Upper lobe of right lung (tissue), 1 donor: ENCODE measurements around the gene INPP5A. TPM values are rescaled to one million over a fixed set of nuclear protein-coding genes. Genes with fewer than 3 reads are reported as not detected.

ENCODE experiments used
- ATAC-seq: fragments of 200-7000 bp; cut with Tn5 transposase; one replicate; pipeline ENCODE4 v1.9.1; 2020; ENCODE audit warnings: mild to moderate bottlenecking, moderate library complexity
- DNase-seq: peaks from one replicate; pipeline ENCODE4 v3.0.0-alpha.2; 2020
- H3K27ac ChIP-seq: fragments of 200-600 bp; one replicate; pipeline ENCODE4 v1.8.0; 2022
- H3K27me3 ChIP-seq: fragments of 200-600 bp; one replicate; pipeline ENCODE4 v1.8.0; 2022; ENCODE audit warnings: mild to moderate bottlenecking
- H3K36me3 ChIP-seq: fragments of 200-600 bp; one replicate; pipeline ENCODE4 v1.8.0; 2022
- H3K4me1 ChIP-seq: fragments of 200-600 bp; one replicate; pipeline ENCODE4 v1.8.0; 2022
- H3K4me3 ChIP-seq: fragments of 200-600 bp; one replicate; pipeline ENCODE4 v1.8.0; 2022; ENCODE audit warnings: mild to moderate bottlenecking
- H3K9me3 ChIP-seq: fragments of 200-600 bp; one replicate; pipeline ENCODE4 v1.8.0; 2022
- intact Hi-C: fragments of 100-400 bp; cut with DNase I; formaldehyde crosslinking; loops from one replicate; pipeline ENCODE4 v1.11.0; 2022
- total RNA-seq: library from RNA; stranded (reverse); fragmentation: NEBNext Ultra II Directional; extraction: Animal tissue kit (Norgen Biotek cat#: 25700); gene quantifications from one replicate; pipeline ENCODE4 v1.2.1, GENCODE V29; 2021
- TF ChIP-seq, protein P1 (sequence below): fragments of 200-600 bp; IDR thresholded peaks from one replicate; pipeline ENCODE4 v1.8.0; 2022; ENCODE audit warnings: antibody characterized with exemption
- donor health status: DM: no; HTN: yes; CAD: no; lungs with severe emphysema.

Gene INPP5A
- total RNA-seq, 1 donor from 2014 or later, result 38.3 TPM

DNA sequence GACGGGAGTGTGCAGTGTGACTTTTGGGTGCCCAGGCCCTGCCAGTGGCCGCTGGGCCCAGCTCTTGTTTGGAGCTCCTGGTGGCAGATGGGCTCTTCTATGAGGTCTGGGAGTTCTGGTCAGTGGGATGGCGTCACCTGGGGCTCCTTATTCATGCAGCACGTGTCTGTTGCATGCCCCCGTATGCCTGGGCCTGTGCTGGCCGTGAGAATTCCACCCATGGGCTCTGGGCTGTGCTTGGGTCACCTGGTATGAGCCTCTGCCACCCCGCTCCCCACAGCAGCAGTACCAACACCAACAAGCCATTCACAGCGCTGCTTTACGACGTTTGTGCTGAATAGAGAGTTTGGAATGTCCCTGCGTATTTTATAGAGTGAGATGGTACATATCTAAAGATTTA lies 27.1 kb downstream of the INPP5A start:
- H3K27me3 ChIP-seq, result no peaks in the 10 kb centered on the region
- no peaks in the 10 kb centered on the region for H3K36me3 ChIP-seq
- H3K27ac ChIP-seq, result no peak overlapping the region
- no peak overlapping the region for H3K4me3 ChIP-seq
- peaks cover 8% of the 10 kb centered on the region for H3K4me1 ChIP-seq
- TF ChIP-seq, protein P1, sequence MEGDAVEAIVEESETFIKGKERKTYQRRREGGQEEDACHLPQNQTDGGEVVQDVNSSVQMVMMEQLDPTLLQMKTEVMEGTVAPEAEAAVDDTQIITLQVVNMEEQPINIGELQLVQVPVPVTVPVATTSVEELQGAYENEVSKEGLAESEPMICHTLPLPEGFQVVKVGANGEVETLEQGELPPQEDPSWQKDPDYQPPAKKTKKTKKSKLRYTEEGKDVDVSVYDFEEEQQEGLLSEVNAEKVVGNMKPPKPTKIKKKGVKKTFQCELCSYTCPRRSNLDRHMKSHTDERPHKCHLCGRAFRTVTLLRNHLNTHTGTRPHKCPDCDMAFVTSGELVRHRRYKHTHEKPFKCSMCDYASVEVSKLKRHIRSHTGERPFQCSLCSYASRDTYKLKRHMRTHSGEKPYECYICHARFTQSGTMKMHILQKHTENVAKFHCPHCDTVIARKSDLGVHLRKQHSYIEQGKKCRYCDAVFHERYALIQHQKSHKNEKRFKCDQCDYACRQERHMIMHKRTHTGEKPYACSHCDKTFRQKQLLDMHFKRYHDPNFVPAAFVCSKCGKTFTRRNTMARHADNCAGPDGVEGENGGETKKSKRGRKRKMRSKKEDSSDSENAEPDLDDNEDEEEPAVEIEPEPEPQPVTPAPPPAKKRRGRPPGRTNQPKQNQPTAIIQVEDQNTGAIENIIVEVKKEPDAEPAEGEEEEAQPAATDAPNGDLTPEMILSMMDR, result no peak
- no peak for DNase-seq
- ATAC-seq, result no peak
- H3K9me3 ChIP-seq, result no peaks in the 10 kb centered on the region
- intact Hi-C loops, result no loop called here

DNA sequence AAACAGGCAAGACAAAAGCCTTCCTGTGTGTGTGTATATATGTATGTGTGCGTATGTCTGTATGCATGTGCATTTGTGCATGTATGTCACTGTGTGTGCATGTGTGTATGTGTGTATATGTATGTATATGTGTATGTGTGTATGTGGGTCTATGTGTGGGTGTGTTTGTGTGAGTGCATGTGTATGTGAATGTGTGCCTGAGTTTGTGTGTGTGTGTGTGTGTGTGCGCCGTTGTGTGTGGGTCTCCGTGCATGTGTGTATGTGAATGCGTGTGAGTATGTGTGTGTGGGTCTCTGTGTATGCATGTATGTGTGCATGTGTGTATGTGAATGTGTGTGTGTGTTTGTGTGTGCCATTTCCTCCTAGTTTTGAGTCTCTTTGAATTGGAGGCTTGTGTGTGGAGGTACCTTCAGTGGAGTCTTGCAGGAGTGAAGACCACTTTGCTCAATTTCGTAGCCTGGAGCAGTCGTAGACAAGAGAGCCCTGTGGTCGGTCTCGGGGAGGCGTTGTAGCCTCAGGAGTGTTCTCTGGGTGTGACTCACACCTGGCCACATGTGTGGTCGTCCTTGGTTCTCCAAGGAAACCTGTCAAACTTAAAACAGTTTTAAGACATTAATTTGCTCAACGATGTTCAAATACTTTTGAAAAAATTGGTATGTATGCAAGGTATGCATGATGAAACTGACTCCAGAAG lies 28.1 kb downstream of the INPP5A start:
- Histone ChIP-seq H3K4me1 (peaks cover 1% of the 10 kb centered on the region), H3K4me3 (no peak overlapping the region), H3K36me3 (no peaks in the 10 kb centered on the region), H3K9me3 (no peaks in the 10 kb centered on the region), H3K27me3 (no peaks in the 10 kb centered on the region), H3K27ac (no peak overlapping the region)
- TF ChIP-seq, protein P1, result no peak
- ATAC-seq, result no peak
- intact Hi-C loops, result no loop called here
- no peak for DNase-seq

DNA sequence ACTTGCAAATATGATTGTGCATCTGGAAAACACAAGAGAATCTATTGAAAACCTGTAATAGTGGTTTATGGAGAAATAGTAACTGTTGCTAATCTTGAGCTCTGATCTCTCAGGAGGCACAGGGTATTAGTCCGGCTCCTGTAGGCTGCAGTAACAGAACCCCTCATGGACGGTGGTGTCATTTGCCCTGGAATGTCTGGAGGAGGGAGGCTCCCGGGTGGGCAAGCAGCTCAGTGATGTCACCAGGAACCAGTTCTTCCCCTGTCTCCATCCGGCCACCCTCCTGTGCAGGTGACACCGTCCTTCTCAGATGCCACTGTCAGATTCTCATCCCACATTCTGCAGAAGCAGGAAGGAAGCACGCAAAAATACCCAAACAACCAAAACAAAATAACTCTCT lies 29.3 kb downstream of the INPP5A start:
- Histone ChIP-seq H3K9me3 (no peaks in the 10 kb centered on the region), H3K36me3 (no peaks in the 10 kb centered on the region), H3K27me3 (no peaks in the 10 kb centered on the region), H3K4me3 (no peak overlapping the region), H3K4me1 (peaks cover 12% of the 10 kb centered on the region), H3K27ac (no peak overlapping the region)
- DNase-seq (no peak), ATAC-seq (no peak)
- intact Hi-C loops, result no loop called here
- TF ChIP-seq, protein P1, result no peak

DNA sequence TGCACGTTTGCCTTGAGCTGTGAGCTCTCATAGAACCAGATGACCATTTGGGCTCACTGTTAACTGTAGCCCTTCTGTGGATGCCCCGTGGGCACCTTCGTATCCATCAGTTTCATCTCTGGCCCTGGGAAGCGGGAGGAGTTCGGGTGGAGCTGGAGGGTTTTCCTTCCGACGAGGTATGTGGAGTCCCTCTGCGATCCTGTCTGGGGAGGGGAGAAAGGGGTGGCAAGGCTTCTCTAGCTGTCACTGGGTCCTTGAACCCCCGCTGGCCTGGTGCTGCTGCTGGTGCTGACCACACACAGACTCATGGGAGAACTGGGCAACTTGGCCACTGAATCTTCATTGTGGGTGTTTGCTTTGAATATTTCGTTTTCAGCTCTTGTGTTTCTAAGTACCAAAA lies 32.7 kb downstream of the INPP5A start:
- no peak for ATAC-seq
- no peak for DNase-seq
- TF ChIP-seq, protein P1, result no peak

DNA sequence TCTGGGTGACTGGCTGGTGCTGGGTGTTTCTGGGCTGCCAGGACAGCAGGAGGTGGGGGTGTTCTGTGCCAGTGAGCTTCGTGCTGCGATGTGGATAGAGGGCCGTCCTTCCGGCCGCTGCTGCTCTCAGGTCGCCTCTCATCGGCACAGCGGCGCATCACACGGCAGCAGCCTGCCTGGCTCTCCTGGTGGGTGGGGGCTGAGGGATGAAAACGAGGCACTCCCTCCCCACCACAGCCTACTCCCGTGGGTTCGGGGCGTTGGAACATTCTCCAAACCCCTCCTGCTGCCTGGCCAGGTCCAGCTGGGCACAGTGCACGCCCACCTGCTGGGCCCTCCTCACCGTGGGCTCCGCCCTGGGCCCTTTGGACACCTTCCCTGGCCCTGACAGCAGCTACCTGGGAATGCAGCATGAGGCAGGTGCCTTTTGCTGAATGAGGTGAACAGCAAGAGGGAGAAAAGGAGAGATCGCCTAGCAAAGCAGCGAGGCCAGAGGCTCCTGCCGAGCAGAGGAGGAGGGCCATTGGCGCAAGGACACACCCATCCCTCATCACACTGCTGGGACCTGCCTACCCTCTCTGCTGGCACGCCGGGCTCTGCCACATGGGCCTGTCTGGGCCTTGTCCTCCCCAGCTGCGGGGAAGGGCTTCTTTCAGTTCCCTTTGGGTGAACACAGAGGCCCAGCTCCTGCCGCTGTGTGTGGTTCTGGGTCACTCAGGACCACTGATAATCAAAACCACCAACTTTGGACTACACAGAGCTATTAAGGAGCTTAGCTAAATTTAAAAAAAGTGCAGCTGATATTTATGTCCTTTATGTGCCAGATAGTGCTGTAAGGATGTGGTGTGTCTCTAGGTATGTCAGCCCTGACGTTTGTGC lies 33.4 kb downstream of the INPP5A start:
- Histone ChIP-seq H3K4me1 (peaks cover 35% of the 10 kb centered on the region), H3K27me3 (no peaks in the 10 kb centered on the region), H3K9me3 (no peaks in the 10 kb centered on the region), H3K27ac (no peak overlapping the region), H3K4me3 (no peak overlapping the region), H3K36me3 (no peaks in the 10 kb centered on the region)
- TF ChIP-seq, protein P1, result no peak
- intact Hi-C loops, result no loop called here
- DNase-seq (peak; percentile 68), ATAC-seq (peak; percentile 58)

More for the DNA sequence above, 32.7 kb downstream of the INPP5A start:
- Histone ChIP-seq H3K36me3 (no peaks in the 10 kb centered on the region), H3K4me3 (no peak overlapping the region), H3K9me3 (no peaks in the 10 kb centered on the region), H3K27me3 (no peaks in the 10 kb centered on the region), H3K4me1 (peaks cover 28% of the 10 kb centered on the region), H3K27ac (no peak overlapping the region)
- intact Hi-C loops, result no loop called here
